Testis (tissue), 2 donors: ENCODE data around the gene PIP5K1B.

Experiments used
- CTCF ChIP-seq, 3 experiments: fragments of 450-650 bp in 2 of 3; fragments of 200-600 bp in 1 of 3; sonication (generic) in 1 of 3; IDR thresholded peaks; one replicate each; pipeline ENCODE4 v1.5.1; 2016 to 2019; ENCODE audit warnings: antibody characterized with exemption in 3 of 3, mild to moderate bottlenecking in 2 of 3, moderate library complexity in 1 of 3
- POLR2A ChIP-seq: fragments of 450-650 bp; IDR thresholded peaks from one replicate; pipeline ENCODE4 v1.6.1; 2017; ENCODE audit warnings: antibody characterized with exemption, mild to moderate bottlenecking, moderate library complexity

DNA sequence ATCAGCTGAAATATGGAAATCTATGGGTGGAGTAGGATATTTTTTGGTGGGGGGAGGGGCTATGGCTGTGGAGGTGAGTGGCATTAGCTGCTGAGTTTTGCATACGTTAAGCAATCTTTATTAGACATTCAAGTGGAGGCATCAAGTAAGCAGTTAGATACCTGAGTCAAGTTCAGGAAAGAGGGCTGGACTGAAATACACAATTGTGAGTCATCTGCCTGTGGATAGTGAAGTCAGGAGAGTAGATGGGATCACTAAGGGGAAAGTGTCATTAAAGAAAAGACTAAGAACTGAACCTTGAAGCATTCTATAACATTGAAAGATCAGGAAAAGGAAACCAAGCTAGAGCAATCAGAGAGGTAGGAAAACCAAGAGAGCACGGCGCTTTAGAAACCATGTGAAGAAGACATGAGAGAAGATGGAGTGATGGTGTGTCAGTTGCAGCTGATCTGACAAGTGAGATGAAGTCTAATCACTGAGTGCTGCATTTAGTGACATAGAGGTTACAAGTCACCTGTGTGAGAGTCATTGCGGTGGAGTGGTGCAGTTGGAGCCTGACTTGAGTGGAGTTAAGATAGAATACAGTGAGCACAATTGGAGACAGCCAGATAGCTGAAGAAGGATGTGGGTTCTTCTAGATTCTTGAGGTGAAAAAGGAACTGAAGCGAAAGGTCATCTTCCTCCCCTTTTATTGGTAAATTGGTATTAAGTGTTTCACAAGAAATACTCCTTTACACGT, 88.7 kb downstream of the PIP5K1B start:
- TF ChIP-seq CTCF (IDR thresholded peaks at IDR 0.05): no peak
- no peak for TF ChIP-seq POLR2A
